Right atrium auricular region (tissue), 2 donors: ENCODE data around the gene TOP2B. TPM values are rescaled to one million over a fixed set of nuclear protein-coding genes. Genes with fewer than 3 reads are reported as not detected.

Source experiments
- DNase-seq: peaks from one replicate; pipeline ENCODE4 v3.0.0-alpha.2; 2019; ENCODE audit warnings: low spot score
- H3K27ac ChIP-seq, 2 donors: fragments of 200-600 bp; sonication (generic); 1 replicate in 1 of 2; 2 replicates in 1 of 2; pipeline ENCODE4 v1.5.1; 2016 to 2019
- H3K27me3 ChIP-seq, 2 donors: fragments of 200-600 bp; sonication (generic); one replicate each; pipeline versions ENCODE4 v1.5.1 to v1.6.0; 2017 to 2019
- H3K36me3 ChIP-seq: fragments of 200-600 bp; sonication (generic); one replicate; pipeline ENCODE4 v1.5.1; 2016
- H3K4me1 ChIP-seq, 2 donors: fragments of 200-600 bp; sonication (generic); one replicate each; pipeline versions ENCODE4 v1.5.1 to v1.6.0; 2017 to 2019
- H3K4me3 ChIP-seq, 2 donors: fragments of 200-600 bp; sonication (generic); 1 replicate in 1 of 2; 2 replicates in 1 of 2; pipeline ENCODE4 v1.5.1; 2017 to 2019; ENCODE audit warnings: mild to moderate bottlenecking in 1 of 2, moderate library complexity in 1 of 2
- H3K9me3 ChIP-seq, 2 donors: fragments of 200-600 bp; sonication (generic); one replicate each; pipeline ENCODE4 v1.5.1; 2019
- total RNA-seq, 2 donors: library from RNA; depleted of rRNA; stranded (reverse); fragments of >200 nt; gene quantifications; one replicate each; pipeline ENCODE4 v1.1.0, GENCODE V29; 2016
- TF ChIP-seq, protein P1 (sequence below), 2 donors: fragments of 200-600 bp; sonication (generic); IDR thresholded peaks; one replicate each; pipeline ENCODE4 v1.5.1; 2019; ENCODE audit warnings: antibody characterized with exemption in 2 of 2

Gene TOP2B
- total RNA-seq, 2 donors from 2014 or later: 67.2 to 91.4 TPM

DNA sequence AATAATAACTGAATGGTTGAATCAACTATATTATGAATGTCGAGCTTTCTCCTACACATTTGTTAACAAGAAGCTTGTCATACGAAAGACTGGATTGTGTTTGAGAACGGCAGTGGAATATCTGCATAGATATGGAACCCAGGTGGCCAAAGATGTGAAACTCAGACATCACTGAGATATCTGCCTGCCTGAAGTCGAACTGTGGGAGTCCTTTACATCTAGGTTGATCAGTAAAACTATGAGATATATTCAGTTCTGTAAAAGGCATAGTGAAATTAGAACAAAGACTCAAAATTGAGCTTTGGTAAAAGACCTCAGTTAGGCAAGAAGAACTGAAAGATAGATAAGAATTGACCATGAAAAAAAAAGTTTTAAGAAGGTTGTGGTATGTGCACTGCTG, 41.5 kb upstream of the TOP2B start:
- DNase-seq: no peak
- H3K4me3 ChIP-seq: no peak overlapping the region
- no peaks in the 10 kb centered on the region for H3K27me3 ChIP-seq
- TF ChIP-seq, protein P1, sequence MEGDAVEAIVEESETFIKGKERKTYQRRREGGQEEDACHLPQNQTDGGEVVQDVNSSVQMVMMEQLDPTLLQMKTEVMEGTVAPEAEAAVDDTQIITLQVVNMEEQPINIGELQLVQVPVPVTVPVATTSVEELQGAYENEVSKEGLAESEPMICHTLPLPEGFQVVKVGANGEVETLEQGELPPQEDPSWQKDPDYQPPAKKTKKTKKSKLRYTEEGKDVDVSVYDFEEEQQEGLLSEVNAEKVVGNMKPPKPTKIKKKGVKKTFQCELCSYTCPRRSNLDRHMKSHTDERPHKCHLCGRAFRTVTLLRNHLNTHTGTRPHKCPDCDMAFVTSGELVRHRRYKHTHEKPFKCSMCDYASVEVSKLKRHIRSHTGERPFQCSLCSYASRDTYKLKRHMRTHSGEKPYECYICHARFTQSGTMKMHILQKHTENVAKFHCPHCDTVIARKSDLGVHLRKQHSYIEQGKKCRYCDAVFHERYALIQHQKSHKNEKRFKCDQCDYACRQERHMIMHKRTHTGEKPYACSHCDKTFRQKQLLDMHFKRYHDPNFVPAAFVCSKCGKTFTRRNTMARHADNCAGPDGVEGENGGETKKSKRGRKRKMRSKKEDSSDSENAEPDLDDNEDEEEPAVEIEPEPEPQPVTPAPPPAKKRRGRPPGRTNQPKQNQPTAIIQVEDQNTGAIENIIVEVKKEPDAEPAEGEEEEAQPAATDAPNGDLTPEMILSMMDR (IDR thresholded peaks at IDR 0.05): no peak
- H3K4me1 ChIP-seq: no peaks in the 10 kb centered on the region
- no peaks in the 10 kb centered on the region for H3K36me3 ChIP-seq
- no peaks in the 10 kb centered on the region for H3K9me3 ChIP-seq
- no peak overlapping the region for H3K27ac ChIP-seq

DNA sequence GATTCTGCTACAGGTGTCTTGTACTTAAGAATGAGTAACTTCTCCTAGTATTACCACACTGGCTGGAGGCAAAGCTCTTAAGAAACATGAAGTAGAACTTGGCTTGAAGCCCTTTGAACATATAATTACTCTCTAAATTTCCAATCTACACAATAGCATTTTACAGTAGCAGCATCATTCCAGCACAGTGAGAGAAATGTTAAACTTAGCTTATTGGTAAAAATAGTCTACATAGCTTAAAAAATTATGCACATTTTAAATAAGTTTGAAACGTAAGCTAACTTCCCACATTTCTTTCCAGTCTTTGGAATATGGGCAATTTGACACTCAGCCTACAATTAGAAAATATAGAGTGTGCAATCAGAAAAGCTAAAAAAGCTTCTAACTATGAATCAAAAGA, 32.8 kb upstream of the TOP2B start:
- DNase-seq: no peak
- Histone ChIP-seq H3K36me3 (no peaks in the 10 kb centered on the region), H3K27ac (no peak overlapping the region), H3K9me3 (no peaks in the 10 kb centered on the region), H3K27me3 (no peaks in the 10 kb centered on the region), H3K4me1 (no peaks in the 10 kb centered on the region), H3K4me3 (no peak overlapping the region)
- TF ChIP-seq, protein P1 (IDR thresholded peaks at IDR 0.05): no peak

DNA sequence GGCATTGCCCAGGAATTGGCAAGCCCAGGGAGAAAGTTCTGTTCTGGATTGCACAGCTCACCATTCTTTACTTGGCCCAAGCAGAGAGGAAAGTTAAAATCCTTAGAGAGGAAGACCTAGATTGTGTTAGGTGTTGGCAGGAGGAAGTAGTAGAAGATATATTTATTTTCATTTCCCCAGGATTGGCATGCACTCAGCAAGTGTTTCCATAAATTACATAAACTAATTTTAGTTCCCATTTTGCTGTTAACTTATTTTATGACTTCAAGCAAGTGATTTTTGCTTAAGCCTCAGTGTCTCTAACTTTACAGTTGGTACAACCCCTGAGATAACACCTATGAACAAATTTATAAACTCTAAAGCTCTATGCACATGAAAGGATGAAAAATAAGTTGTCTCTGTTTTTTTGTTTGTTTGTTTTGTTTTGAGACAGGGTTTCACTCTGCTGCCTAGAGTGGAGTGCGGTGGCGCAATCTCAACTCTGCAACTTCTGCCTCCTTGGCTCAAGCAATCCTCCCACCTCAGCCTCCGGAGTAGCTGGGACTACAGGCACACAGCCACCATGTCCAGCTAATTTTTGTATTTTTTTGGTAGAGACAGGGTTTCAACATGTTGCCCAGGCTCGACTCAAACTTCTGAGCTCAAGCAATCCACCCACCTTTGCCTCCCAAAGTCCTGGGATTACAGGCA, 31.2 kb upstream of the TOP2B start:
- H3K9me3 ChIP-seq: no peaks in the 10 kb centered on the region
- H3K4me1 ChIP-seq: no peaks in the 10 kb centered on the region
- H3K27me3 ChIP-seq: no peaks in the 10 kb centered on the region
- H3K36me3 ChIP-seq: no peaks in the 10 kb centered on the region
- no peak for DNase-seq
- TF ChIP-seq, protein P1 (IDR thresholded peaks at IDR 0.05): no peak
- no peak overlapping the region for H3K27ac ChIP-seq
- no peak overlapping the region for H3K4me3 ChIP-seq

DNA sequence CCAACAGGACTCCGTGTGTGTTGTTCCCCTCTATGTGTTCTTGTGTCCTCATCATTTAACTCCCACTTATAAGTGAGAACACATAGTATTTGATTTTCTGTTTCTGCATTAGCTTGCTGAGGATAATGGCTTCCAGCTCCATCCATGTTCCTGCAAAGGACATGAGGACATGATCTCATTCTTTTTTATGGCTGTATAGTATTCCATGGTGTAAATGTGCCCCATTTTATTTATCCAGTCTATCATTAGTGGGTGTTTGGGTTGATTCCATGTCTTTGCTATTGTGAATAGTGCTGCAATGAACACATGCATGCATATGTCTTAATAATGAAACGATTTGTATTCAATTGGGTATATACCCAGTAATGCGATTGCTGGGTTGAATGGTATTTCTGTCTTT, 28.5 kb upstream of the TOP2B start:
- TF ChIP-seq, protein P1 (IDR thresholded peaks at IDR 0.05): no peak
- no peak for DNase-seq
- H3K4me1 ChIP-seq: no peaks in the 10 kb centered on the region
- H3K36me3 ChIP-seq: no peaks in the 10 kb centered on the region
- no peaks in the 10 kb centered on the region for H3K9me3 ChIP-seq
- H3K27me3 ChIP-seq: no peaks in the 10 kb centered on the region
- H3K4me3 ChIP-seq: no peak overlapping the region
- no peak overlapping the region for H3K27ac ChIP-seq

DNA sequence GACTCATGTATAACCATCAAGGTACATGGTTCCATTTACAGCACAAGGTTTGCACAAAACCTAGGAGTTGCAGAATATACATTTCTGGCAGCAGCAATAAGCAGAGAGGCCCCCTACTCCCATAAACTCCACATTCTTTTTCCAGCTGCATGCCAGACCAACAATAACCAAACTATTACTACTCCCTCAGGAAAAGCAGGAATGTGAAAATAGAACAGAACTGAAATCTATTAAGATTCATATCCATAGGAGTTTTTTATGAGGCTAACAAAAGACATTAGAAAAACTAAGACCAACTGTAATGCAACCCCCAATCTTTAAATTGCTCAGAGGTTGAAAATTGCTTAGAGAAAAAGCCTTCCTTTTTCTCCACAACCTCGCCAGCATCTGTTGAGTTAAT, 27.6 kb upstream of the TOP2B start:
- TF ChIP-seq, protein P1 (IDR thresholded peaks at IDR 0.05): no peak
- no peaks in the 10 kb centered on the region for H3K4me1 ChIP-seq
- H3K9me3 ChIP-seq: no peaks in the 10 kb centered on the region
- H3K27ac ChIP-seq: no peak overlapping the region
- DNase-seq: no peak
- no peaks in the 10 kb centered on the region for H3K27me3 ChIP-seq
- no peaks in the 10 kb centered on the region for H3K36me3 ChIP-seq
- no peak overlapping the region for H3K4me3 ChIP-seq
